NCI-H69 (cell line): ENCODE measurements around the gene WRAP73.

Source experiments
- DNase-seq: peaks from one replicate; lab custom pipeline; 2025; lab: John Stamatoyannopoulos, UW

The WRAP73 gene

DNA sequence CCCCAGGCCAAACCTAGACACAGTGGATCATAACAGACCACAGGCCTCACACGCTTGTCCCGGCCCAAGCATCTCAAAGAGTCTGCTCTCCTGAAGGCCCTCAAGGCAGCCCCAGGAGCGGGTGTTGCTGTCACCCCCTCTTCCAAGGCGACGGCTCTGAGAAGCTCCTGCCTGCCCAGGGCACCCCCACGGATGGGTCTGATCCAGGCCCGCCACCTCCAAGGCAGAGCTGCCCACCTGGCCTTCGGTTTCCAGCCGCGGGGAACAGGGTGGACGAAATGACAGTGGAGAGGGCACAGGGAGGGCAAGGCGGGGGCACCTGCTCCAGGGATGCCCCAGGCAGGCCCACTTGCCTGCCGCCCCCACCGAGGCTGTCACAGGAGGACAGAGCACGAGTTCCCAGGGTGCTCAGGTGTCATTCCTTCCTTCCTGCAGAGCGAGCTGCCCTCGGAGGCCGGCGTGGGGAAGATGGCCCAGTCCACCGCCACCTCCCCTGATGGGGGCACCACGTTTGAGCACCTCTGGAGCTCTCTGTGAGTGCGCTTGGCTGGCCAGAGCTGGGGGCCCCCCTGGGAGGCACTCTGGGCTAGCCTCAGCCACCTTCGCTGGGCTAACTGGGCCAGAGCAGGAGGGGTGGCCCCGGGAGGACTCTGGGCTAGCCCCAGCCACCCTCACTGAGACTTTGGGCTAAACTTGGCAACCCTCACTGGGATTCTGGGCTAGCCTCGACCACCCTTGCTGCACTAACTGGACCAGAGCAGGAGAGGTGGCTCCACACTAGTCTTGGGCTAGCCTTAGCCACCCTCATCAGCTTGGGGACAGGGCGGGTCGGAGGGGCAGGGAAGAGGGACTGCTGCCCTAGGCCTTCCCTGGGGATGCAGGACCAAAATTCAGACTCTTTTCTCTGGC, 32.2 kb upstream of the WRAP73 start:
- DNase-seq = no peak

DNA sequence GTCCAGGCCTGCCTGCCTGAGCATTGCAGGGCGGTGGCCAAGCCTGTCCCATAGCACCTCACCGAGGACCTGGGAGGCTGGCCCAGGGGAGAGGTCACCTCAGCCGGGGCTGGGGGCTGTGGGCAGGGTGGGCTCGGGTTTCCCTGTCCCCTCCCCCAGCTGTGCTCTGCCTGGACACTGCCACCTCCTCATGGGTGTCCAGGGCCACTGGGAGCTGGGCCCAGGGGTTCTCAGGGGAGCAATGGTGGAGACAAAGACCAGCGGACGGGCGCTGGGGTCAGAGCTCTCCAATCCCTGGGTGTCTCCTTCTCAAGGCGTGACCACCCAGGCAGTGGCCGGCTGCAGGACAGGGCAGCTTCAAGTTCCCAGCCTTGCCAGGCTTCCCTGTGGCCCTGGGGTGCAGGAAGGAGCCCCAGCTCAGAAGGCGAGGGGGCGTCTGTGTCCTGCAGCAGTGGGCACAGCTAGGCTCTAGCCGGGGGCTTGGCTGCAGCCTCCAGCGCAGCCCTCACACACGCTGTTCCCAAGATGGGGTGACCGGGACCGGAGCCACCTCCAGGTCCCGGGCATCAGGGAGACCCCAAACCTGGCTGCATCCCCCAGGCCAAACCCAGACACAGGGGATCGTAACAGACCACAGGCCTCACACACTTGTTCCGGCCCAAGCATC, 31.5 kb upstream of the WRAP73 start:
- DNase-seq = no peak

DNA sequence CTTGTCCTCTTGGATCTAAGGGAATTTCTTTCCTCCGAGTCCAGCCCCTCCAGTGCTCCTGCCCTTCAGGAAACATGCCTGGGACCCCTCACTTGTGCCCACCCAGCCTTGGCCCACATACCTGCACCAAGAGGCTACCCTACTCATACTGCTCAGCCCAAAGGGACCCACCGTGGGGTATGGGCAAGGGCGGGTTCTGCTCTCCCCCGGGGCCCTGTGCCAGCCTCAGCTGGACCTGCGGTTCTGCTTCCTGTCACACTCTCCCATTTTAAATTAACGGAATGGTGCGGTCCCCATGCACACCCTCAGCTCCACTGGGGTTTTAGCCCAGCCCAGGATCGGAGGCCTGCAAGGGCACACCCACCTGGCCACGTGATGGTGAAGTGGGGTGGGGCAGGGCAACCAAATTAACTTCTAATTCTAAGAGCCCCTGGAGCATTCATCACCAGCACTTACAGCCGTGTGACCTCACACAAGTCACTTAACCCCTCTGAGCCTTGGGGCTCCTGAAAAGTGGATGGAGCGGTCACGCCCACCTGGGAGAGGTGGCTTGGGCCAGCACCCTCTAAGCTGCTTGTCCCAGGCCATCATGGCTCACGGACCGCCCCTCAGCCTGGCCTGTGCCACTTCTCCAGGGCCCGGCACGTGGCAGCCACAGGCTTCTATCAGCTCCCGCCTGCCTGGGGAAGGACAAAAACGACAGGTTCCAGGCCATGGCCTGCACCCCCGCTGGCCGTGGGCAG, 30.8 kb upstream of the WRAP73 start:
- DNase-seq = no peak

DNA sequence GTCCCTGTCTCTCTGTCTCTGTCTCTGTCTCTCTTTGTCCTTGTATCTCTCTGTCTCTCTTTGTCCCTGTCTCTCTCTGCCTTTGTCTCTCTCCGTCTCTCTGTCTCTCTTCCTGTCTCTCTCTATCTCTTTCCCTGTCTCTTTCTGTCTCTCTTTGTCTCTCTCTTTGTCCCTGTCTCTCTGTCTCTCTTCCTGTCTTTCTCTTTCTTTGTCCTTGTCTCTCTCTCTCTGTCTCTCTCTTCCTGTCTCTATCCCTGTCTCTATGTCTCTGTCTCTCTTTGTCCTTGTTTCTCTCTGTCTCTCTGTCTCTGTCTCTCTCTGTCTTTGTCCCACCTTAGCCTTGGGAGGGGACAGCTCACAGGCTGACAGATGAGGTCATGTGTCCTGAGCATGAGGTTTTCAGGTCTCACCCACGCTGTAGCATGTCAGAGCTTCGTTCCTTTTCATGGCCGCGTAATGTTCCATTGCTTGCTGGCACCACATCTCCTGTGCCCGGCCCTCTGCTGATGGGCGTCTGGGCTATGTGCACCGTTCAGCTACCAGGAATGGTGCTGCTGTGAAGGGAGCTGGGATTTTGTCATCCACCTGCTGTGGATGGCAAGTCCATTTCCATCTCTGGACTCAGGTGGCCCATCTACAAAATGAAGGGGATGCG, 30.0 kb upstream of the WRAP73 start:
- no peak for DNase-seq

DNA sequence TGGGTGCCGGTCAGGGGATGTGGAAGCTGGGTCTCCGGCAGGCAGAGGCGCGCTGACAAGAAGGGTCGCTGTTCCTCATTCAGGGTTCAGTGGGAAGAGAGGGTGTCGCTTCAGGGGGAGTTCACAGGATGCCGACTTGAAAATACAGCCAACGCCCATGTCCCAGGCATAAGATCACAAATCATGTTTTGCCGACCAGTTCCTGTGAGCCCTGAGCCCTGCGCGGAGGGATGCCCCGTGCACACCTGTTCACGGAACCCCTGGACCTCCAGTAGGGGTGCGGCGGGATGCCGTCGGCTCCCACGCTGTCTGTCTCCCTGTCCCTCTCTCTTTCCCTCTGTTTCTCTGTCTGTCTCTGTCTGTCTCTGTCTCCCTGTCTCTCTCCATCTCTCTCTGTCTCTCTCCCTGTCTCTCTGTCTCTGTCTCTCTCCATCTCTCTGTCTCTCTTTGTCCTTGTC, 29.2 kb upstream of the WRAP73 start:
- no peak for DNase-seq

DNA sequence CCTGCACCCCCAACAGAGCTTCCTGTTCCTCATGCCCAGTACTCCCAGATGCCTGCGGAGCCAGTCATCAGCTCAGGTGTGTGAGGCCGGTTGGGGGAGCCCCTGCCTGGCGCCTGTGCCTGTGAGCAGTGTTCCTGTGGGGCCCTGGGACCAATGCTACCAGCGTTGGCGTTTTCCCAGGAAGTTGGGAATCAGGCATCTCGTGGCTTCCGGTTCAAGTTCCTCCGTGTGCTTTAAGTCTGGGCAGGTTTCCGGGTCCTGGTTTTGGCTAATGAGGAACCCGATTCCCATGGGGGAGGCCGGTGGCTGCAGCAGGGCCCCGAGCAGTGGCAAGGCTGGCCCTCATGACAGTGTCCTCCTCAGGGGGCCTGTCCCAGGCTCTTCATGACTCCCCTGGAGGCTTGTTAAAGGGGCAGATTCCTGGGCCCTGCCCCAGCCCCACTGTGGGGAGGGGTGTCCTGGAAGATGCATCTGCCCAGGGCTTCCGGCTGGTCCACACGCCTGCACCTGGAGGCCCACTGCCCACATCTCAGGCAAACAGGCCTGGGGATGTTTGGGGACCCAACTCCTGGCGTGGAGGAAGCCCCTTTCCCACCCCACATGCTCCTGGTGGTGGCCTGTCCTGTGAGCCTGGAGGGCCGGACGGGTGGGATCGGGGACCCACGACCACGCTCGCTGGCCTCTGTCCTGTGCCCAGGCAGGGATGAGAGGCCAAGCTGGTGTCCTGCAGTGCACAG, 28.6 kb upstream of the WRAP73 start:
- no peak for DNase-seq

DNA sequence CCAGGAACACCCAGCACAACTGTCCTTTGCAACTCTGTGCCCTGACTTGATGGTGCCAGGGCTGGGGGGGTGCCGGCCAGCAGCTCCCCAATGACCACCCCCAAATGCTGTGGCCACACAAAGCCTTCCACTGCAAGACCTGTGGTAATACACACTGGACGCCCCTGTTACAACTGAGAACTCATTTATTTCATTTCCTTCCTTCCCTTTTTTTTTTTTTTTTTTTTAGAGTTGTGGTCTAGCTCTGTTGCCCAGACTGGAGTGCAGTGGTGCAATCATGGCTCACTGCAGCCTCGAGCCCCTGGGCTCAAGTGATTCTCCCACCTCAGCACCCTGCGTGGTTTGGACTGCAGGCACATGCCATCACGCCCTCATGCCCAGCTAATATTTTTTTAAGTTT, 27.6 kb upstream of the WRAP73 start:
- DNase-seq = no peak

DNA sequence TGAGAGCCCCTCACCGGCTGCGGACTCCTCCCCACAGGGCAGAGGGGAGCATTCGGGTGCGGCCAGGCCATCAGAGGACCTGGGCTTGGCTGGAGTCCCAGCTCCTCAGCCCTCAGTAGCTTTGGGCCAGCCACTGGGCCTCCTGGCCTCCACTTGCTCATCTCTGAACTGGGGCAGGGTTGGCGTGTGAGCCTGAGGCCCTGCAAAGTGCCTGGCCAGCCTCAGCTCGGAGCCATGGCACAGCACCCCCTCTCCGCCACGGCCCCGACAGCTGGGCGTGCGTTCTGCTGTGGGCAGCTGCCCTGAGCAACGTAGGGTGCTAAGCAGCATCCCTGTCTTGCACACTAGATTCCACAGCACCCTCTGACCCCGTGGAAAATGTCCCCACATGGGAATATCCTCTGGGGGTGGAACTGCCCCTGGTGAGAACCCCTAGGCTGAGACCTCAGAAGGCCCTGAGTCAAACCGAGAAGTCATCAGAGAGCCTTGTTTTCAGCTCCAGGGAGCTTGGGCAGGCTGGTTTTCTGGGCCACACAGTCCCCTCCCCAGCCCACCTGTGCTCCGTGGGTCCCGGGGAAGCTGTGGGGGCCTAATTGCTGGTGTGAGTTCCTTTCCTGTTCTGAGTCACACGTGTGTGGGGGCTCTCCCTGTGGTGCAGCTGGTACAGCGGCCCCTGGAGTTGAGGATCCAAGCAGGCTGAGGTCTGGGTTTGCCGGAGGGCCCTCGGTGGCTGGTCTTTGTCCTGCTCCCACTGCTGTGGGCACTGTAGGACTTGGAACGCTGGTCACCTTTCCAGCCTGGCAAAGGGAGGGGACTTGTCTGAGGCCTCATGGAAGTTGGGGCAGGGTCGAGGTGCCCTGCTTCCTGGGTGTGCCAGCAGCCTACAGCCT, 26.9 kb upstream of the WRAP73 start:
- DNase-seq = no peak

DNA sequence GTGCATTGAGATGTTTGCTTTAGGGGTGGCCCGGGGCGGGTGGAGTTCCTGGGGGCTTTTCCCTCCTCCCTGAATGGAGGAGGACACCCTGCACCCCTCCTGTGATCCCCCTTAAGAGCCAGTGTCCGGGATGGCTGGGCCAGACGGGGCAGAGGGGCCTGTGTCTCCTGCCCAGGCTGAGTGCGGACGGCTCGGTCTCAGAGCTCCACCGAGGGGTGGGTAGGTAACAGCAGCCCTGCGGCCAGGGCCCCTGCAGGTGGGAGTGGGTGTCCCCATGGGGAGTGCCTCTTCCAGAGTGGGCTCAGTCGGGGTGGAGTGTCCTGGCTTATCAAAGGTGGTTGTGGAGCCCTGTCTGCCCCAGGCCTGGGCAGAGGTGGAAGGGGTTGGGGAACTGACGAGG, 25.5 kb upstream of the WRAP73 start:
- no peak for DNase-seq

DNA sequence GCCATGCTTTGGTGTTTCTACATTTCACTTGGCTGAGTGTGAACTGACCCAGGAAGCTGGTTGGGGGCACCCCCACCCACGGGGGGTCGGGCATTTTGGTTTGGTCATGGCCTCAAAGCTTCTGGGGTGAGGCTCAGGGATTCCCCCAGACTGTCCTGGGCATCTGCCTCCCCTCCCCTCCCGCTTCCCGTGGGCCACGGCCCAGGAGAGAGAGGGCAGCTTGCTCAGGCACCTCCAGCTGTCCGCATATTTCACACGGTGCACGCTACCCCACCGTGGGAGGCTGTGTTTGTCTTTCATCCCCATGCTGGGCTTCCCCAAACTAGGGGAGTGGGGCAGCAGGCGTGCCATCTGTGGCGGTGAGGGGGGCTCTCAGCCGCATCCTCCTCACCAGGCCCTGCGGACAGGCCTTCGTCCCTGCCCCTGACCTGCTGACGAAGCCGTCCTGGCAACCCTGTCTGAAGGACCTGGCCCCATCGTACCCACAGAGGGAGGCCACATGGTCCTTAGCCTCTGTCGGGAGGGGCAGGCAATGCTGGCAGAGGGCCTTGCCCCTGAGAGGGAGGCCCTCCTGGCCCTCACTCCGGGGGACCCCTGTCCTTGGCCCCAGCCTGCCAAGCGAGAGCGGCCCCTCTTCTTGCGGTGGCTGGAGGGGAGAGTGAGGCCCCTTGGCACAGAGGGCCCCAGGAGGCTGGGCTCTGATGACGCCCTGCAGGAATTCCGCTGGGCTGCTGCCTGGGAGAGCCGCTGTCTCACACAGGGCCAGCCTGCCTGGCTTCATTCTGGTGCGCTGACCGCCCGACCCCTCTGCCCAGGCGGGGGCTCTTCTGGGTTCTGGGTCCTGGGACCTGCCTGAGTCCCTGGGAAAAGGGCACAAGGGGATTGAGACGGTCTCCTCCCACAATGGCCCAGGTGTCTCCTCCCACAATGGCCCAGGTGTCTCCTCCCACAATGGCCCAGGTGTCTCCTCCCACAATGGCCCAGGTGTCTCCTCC, 24.5 kb upstream of the WRAP73 start:
- peak; percentile 79 for DNase-seq

DNA sequence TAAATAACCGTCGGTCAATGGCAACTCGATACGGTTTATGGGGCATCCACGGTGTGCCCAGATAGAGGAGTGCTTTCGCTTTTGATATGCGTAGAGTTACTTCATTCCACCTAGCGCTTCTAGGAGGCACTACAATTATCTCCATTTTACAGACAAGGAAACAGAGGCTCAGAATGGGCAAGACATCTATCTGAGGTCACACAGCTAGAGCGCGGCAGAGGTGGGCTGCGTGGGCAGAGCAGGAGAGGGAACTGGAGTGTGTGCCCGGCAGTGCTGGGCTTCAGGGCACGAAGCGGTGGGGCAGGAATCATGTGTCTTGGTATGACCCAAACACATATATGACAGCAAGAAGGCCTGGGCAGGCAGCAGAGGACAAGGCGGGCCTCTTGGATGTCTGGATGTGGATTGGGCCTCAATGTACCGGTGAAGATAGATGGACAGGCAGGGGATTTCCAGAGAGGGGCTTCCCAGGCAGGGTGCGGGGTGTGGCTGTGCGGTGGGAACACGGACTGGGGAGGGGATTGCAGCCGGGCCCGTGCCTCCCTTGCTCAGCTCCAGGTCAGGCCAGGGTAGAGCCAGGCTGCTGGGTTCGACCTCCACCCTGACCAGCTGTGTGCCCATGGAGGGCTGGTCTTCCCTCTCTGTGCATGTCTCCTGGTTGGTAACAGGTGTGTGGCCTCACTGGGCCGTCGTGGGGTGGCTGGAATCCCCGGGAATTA, 23.6 kb upstream of the WRAP73 start:
- no peak for DNase-seq

DNA sequence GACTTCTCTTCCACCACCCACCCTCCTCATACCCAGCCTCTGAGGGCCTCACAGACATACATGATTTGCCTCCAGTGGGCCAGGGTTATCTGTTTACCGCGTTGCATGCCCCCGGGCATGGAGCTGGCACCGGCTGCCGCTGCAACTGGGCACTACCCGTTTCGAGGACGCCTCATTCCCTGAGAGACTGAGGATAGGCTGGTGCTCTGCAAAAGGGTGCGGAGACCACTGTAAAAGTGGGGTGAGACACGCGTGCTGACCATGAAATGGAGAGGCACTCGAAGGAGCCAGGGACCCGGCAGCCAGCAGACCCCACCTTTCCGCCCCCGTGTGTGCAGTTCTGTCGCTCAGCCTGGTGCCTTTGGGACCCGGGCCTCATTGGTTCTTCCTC, 23.1 kb upstream of the WRAP73 start:
- no peak for DNase-seq

DNA sequence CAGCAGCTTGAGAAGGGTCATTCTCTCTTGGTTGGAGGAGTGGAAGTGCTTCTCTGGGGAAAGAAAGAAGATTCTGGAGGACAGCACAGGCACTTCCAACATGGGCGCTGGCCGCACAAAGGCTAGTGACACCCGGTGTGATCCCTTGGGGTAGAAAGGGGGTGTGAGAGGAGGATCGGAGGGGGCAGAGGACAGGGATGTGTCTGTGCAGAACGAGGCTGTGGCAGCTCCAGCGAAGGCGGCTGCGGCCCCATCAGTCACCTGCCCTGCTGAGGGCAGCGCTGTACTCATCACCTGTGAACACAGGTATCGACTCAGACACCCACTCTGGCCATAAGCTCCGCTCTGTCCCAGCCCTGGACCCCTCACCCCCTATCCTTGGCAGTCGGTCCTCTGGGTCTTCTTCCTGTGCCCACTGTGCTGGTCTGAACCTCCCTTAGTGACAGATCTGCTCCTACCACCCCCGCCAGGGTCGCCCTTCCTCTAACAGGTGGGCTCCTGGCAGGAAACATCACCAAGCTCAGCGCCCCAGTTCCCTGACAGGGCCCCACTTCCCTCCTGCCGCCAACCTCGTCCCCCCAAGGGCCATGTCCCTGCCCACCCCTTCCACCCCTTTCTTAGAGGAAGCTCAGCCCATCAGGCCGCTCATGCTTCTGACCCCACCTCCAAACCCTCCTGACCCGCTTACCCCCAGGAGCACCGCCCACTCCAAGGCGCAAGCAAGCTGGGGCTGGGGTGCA, 22.5 kb upstream of the WRAP73 start:
- no peak for DNase-seq

DNA sequence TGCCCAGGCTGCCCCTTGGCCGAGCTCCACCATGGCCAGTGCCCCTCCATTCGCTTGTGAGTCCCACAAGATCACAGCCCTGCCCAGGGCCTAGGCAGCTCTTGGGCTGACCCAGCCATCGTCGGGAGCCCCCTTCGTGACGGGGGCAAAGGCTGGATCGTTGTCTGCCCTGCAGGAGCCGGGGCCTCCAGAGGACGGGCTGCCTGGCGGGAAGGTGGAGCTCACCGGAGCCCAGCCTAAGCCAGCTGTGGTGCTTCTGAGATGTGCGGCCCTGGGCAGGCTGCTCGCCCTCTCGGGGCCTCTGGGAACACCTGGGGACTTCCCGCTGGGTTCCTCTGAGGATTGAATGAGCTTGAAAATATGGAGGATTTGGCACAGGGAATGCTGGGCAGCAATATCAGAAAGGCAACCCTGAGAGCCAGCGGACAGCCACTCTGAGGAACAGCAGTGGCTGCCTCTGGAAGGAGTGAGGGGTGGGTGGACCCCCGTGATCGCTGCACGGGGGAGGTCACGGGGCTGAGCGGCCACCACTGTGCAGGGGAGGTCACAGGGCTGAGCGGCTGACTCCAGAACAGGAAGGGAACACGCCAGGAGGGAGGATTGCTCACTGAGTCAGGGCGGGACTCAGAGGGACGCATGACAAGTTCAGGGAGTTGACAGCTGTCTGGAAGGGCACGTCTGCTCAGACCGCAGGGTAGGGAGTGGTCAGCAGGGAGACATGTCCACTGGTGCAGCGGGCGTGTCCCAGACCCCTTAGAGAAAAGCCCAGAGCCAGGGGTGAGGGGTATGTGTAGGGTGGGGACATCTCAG, 21.7 kb upstream of the WRAP73 start:
- peak; percentile 70 for DNase-seq

DNA sequence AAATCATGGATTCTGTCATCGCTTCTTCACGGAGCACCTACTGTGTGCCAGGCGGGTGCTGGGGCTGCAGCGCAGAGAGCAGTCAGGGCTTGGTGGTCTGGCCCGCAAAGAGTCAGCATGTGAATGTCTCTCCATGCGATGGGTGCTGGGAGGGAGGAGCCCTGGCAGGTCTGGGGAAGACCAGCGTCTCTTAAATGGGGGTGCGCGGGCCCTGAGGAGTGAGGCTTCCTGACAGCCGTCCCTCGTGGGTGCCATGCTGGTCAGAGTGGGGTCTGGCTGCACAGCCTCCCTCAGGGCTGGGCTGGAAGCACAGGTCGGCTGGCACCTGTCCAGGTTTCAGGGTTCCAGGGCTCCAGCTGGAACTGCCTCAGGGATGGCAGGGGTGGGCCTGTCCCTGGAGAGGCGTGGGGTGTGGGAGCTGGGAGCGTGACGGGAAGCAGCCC, 20.9 kb upstream of the WRAP73 start:
- peak; percentile 44 for DNase-seq

DNA sequence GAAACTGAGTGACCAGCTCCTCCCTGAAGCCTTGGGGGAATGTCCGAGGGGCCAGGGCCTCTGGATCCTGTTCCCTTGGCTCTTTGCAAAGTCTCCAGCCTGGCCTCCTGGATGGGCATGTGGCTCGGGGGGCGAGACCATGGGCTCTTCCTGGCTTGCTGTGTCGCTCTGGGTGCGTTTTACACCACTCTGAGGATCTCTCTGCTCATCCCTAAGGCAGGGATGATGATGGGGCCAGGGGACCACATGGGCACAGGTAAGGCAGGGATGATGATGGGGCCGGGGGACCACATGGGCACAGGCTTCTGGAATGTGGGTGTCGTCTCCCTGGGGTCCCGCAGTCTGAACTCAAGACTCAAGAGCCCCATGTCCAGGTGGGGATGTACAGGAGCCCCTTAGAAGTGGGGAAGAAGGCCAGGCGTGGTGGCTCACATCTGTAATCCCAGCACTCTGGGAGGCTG, 20.1 kb upstream of the WRAP73 start:
- DNase-seq = no peak

DNA sequence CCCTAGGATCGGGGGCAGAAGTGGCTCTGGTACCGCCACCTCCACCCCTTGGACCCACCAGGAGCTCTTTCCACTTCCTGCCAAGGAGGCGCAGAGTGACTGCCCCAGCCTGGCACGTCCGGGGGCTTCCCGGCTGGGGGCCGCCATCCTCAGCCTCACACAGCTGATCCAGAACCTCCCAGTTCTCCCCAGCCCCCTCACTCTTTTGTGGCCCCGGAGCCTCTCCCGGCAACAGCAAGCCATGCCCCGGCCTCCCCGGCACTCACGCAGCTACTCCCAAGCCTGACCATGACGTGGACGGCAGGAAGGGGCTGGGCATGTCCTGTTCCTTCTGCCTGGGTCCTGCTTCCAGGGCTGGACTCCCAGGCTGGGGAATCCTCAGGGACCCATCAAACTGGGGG, 19.5 kb upstream of the WRAP73 start:
- DNase-seq = peak; percentile 29
